GM23248 (cell line): ENCODE measurements around the gene RNPS1. TPM values are rescaled to one million over a fixed set of nuclear protein-coding genes. Genes with fewer than 3 reads are reported as not detected.

Source experiments
- DNase-seq: peaks from one replicate; pipeline ENCODE4 v3.0.0-alpha.2; 2015
- H2AFZ ChIP-seq: fragments of 200-600 bp; sonication (generic); 2 replicates; pipeline ENCODE4 v1.6.1; 2016; ENCODE audit warnings: antibody characterized with exemption
- H3F3A ChIP-seq: fragments of 200-600 bp; sonication (generic); 2 replicates; pipeline ENCODE4 v1.6.1; 2016; ENCODE audit warnings: mild to moderate bottlenecking, antibody characterized with exemption, mixed run types; ENCODE audit not compliant: insufficient read depth
- H3K27ac ChIP-seq: fragments of 200-600 bp; sonication (generic); 2 replicates; pipeline ENCODE4 v1.5.1; 2016; ENCODE audit warnings: mild to moderate bottlenecking
- H3K27me3 ChIP-seq: fragments of 200-600 bp; sonication (generic); replicated peaks from 2 replicates; pipeline ENCODE4 v1.6.1; 2016; ENCODE audit warnings: mild to moderate bottlenecking; ENCODE audit not compliant: insufficient read depth
- H3K36me3 ChIP-seq: fragments of 200-600 bp; sonication (generic); 2 replicates; pipeline ENCODE4 v1.6.1; 2016; ENCODE audit warnings: low read depth, mild to moderate bottlenecking
- H3K4me1 ChIP-seq: fragments of 200-600 bp; sonication (generic); 2 replicates; pipeline ENCODE4 v1.6.1; 2016; ENCODE audit warnings: mild to moderate bottlenecking; ENCODE audit not compliant: insufficient read depth
- H3K4me2 ChIP-seq: fragments of 200-600 bp; sonication (generic); one replicate; pipeline ENCODE4 v1.6.1; 2016; ENCODE audit warnings: mild to moderate bottlenecking; ENCODE audit not compliant: unreplicated experiment
- H3K4me3 ChIP-seq: fragments of 200-600 bp; sonication (generic); 2 replicates; pipeline ENCODE4 v1.5.1; 2016; ENCODE audit warnings: mild to moderate bottlenecking
- H3K79me2 ChIP-seq: fragments of 200-600 bp; sonication (generic); 2 replicates; pipeline ENCODE4 v1.6.1; 2016; ENCODE audit warnings: mild to moderate bottlenecking; ENCODE audit not compliant: insufficient read depth
- H3K9ac ChIP-seq: fragments of 200-600 bp; sonication (generic); 2 replicates; pipeline ENCODE4 v1.6.1; 2016; ENCODE audit warnings: mild to moderate bottlenecking
- H3K9me2 ChIP-seq: fragments of 200-600 bp; sonication (generic); 2 replicates; pipeline ENCODE4 v1.6.1; 2016; ENCODE audit warnings: mixed run types, mild to moderate bottlenecking, moderate library complexity; ENCODE audit not compliant: insufficient read depth
- H3K9me3 ChIP-seq: fragments of 200-600 bp; sonication (generic); one replicate; pipeline ENCODE4 v1.6.1; 2017; ENCODE audit warnings: low read depth
- H4K20me1 ChIP-seq: fragments of 200-600 bp; sonication (generic); 2 replicates; pipeline ENCODE4 v1.6.0; 2016; ENCODE audit not compliant: insufficient read depth
- EZH2 ChIP-seq: fragments of 200-600 bp; sonication (generic); IDR thresholded peaks from 2 replicates; pipeline ENCODE4 v1.6.1; 2018; ENCODE audit warnings: antibody characterized with exemption, mild to moderate bottlenecking; ENCODE audit not compliant: insufficient read depth, poor library complexity, severe bottlenecking
- EZH2phosphoT487 ChIP-seq: fragments of 200-600 bp; sonication (generic); IDR thresholded peaks from 2 replicates; pipeline ENCODE4 v1.6.1; 2018; ENCODE audit warnings: antibody characterized with exemption, moderate library complexity, mild to moderate bottlenecking, low read depth; ENCODE audit not compliant: insufficient read depth
- WGBS, 2 experiments: methylation state at CpG; one replicate each; pipeline ENCODE4 v1.1.6; 2015 to 2017; ENCODE audit warnings: low lambda C conversion rate in 2 of 2, low coverage in 1 of 2; ENCODE audit errors: missing lambda C conversion rate in 2 of 2; 5-methylcytosine and 5-hydroxymethylcytosine counted together
- in situ Hi-C: fragments of 300-500 bp; cut with MboI; formaldehyde crosslinking; loops from 2 replicates; pipeline ENCODE4 v1.15.0; 2020
- polyA plus RNA-seq: library from polyadenylated mRNA; unstranded; fragments of >200 nt; fragmentation: Nextera tagmentation; extraction: Ambion mirVana; gene quantifications from 2 replicates; pipeline ENCODE4 v1.2.1, GENCODE V29; 2016
- total RNA-seq: library from RNA; depleted of rRNA; stranded (reverse); fragments of >200 nt; shearing (Covaris generic); gene quantifications from 2 replicates; pipeline ENCODE4 v1.2.3, GENCODE V29; 2014

RNPS1 gene
- total and polyA plus RNA-seq, 2 experiments from 2014 or later = 104 to 176 TPM

GRCh38 chr16:2284001-2284770, 16.3 kb upstream of the RNPS1 start:
- in situ Hi-C loops = no loop called here
- Histone ChIP-seq H3K9ac (no peak overlapping the region), H3K27ac (no peak overlapping the region), H3K27me3 (no peaks in the 10 kb centered on the region), H3K4me2 (no peak overlapping the region), H3K4me3 (no peak overlapping the region), H4K20me1 (no peaks in the 10 kb centered on the region), H3K9me2 (no peaks in the 10 kb centered on the region), H3K36me3 (no peaks in the 10 kb centered on the region), H3K4me1 (no peaks in the 10 kb centered on the region), H3F3A (no peaks in the 10 kb centered on the region), H3K9me3 (no peaks in the 10 kb centered on the region), H2AFZ (no peak overlapping the region), H3K79me2 (no peaks in the 10 kb centered on the region)
- TF ChIP-seq EZH2phosphoT487 = no peak
- no peak for TF ChIP-seq EZH2
- WGBS, 2 experiments = 68 to 69% methylated on average over 35 to 36 of the region's 37 CpGs
- no peak for DNase-seq

GRCh38 chr16:2282866-2283555, 15.1 kb upstream of the RNPS1 start:
- 76 to 77% methylated on average over 19 to 26 of the region's 26 CpGs for WGBS, 2 experiments
- Histone ChIP-seq H4K20me1 (no peaks in the 10 kb centered on the region), H3K27me3 (no peaks in the 10 kb centered on the region), H3K4me2 (no peak overlapping the region), H3K36me3 (no peaks in the 10 kb centered on the region), H3K4me3 (no peak overlapping the region), H3K9me3 (no peaks in the 10 kb centered on the region), H3K27ac (no peak overlapping the region), H2AFZ (no peak overlapping the region), H3K9me2 (no peaks in the 10 kb centered on the region), H3F3A (no peaks in the 10 kb centered on the region), H3K9ac (no peak overlapping the region), H3K4me1 (no peaks in the 10 kb centered on the region), H3K79me2 (no peaks in the 10 kb centered on the region)
- DNase-seq = no peak
- in situ Hi-C loops = no loop called here
- no peak for TF ChIP-seq EZH2
- no peak for TF ChIP-seq EZH2phosphoT487

GRCh38 chr16:2282262-2282661, 14.3 kb upstream of the RNPS1 start:
- Histone ChIP-seq H3K9me2 (no peaks in the 10 kb centered on the region), H3K79me2 (no peaks in the 10 kb centered on the region), H3K4me1 (no peaks in the 10 kb centered on the region), H3K27ac (no peak overlapping the region), H2AFZ (no peak overlapping the region), H3K4me3 (no peak overlapping the region), H3K4me2 (no peak overlapping the region), H3K9me3 (no peaks in the 10 kb centered on the region), H4K20me1 (no peaks in the 10 kb centered on the region), H3F3A (no peaks in the 10 kb centered on the region), H3K36me3 (no peaks in the 10 kb centered on the region), H3K27me3 (no peaks in the 10 kb centered on the region), H3K9ac (no peak overlapping the region)
- no peak for TF ChIP-seq EZH2
- TF ChIP-seq EZH2phosphoT487 = no peak
- DNase-seq = no peak
- WGBS, 2 experiments = 52 to 53% methylated on average over 5 of the region's 5 CpGs
- in situ Hi-C loops = no loop called here

DNA sequence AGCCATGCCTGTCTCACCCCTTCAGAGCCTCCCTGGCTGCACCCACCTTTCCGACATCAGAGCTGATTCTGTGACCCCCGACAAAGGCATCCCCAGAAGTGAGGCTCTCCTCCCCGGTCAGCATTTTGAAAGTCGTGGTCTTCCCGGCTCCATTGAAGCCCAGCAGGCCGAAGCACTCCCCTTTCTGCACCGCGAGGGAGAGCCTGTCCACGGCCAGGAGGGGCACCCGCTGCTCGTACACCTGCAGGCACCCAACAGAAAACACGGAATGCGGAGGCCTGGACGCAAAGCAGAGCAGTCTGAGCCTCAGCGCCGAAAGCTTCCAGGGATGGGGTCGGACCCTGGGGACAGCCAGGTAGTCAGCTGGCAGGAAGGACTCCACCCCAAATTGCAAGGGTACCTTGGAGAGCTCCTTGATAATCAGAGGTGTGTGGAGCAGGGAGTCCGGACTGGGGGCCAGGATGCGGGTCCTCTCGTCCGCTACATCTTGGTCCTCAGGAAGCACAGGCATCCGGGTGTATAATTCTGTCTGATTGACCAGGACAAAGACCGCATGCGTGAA, 13.1 kb upstream of the RNPS1 start:
- no peak for DNase-seq

More for the DNA sequence above, 13.1 kb upstream of the RNPS1 start:
- Histone ChIP-seq H3K4me2 (no peak overlapping the region), H3K27ac (no peak overlapping the region), H3K4me1 (no peaks in the 10 kb centered on the region), H3K36me3 (no peaks in the 10 kb centered on the region), H3K4me3 (no peak overlapping the region), H3F3A (no peaks in the 10 kb centered on the region), H4K20me1 (no peaks in the 10 kb centered on the region), H3K79me2 (no peaks in the 10 kb centered on the region), H3K9me3 (no peaks in the 10 kb centered on the region), H3K9me2 (no peaks in the 10 kb centered on the region), H3K27me3 (no peaks in the 10 kb centered on the region), H3K9ac (no peak overlapping the region), H2AFZ (no peak overlapping the region)
- TF ChIP-seq EZH2 = no peak
- TF ChIP-seq EZH2phosphoT487 = no peak
- in situ Hi-C loops = no loop called here
- 75 to 76% methylated on average over 24 of the region's 24 CpGs for WGBS, 2 experiments
